NB4 (cell line): ENCODE data around the gene IGSF21.

Experiments
- DNase-seq: peaks from one replicate; pipeline ENCODE4 v3.0.0; 2010; ENCODE audit warnings: low read depth
- H3K4me3 ChIP-seq: one replicate; pipeline ENCODE4 v1.5.1; 2011; ENCODE audit warnings: mild to moderate bottlenecking, low read depth, low read length, moderate library complexity
- CTCF ChIP-seq: IDR thresholded peaks from one replicate; pipeline ENCODE4 v1.5.1; 2012; ENCODE audit warnings: low read depth, low read length
- MAX ChIP-seq: IDR thresholded peaks from 2 replicates; pipeline ENCODE4 v1.6.1; 2011; ENCODE audit warnings: low read depth, low read length
- MYC ChIP-seq: IDR thresholded peaks from 2 replicates; pipeline ENCODE4 v1.6.1; 2011; ENCODE audit warnings: low read depth, low read length
- POLR2A ChIP-seq: IDR thresholded peaks from 2 replicates; pipeline ENCODE4 v1.6.1; 2011; ENCODE audit warnings: mild to moderate bottlenecking; ENCODE audit not compliant: insufficient read length; ENCODE audit errors: extremely low read depth

The IGSF21 gene

GRCh38 chr1:18112611-18113010 is 5.0 kb downstream of the IGSF21 start:
- TF ChIP-seq POLR2A (no peak), CTCF (no peak), MAX (no peak), MYC (no peak)
- DNase-seq = no peak

GRCh38 chr1:18114726-18115410 is 7.3 kb downstream of the IGSF21 start:
- TF ChIP-seq CTCF = no peak
- TF ChIP-seq MYC = no peak
- TF ChIP-seq POLR2A = no peak
- no peak for TF ChIP-seq MAX
- no peak for DNase-seq
- H3K4me3 ChIP-seq = no peak overlapping the region

More at GRCh38 chr1:18112611-18113010, 5.0 kb downstream of the IGSF21 start:
- no peak overlapping the region for H3K4me3 ChIP-seq

- TF ChIP-seq POLR2A (no peak), MAX (no peak), MYC (no peak), CTCF (no peak)
- DNase-seq = no peak
- H3K4me3 ChIP-seq = no peak overlapping the region
These were observed 9.2 kb downstream of the IGSF21 start for GRCh38 chr1:18116777-18117176.

DNA sequence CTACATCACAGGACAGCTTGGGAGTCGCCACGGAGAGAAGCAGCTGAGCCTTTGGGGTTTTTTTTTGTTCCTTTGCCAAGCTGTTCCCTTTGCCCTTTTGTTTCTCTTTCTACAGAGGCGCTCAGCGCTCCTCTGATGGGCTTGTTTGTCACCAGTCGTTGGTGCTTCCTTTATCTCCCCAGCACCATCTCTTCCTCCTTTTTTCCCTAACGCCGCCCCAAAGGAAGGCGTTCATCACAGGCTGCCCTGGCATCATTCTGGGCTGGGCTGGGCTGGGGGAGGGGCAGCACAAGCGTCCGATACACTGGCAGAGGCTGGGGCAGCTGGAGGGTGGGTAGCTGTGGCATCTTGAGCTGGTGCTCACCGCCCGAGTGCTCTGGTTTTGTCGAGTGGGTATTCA is 10.5 kb downstream of the IGSF21 start:
- no peak for DNase-seq
- TF ChIP-seq MAX (no peak), POLR2A (no peak), MYC (no peak), CTCF (no peak)
- H3K4me3 ChIP-seq = no peak overlapping the region

GRCh38 chr1:18118491-18118890 is 10.9 kb downstream of the IGSF21 start:
- H3K4me3 ChIP-seq = no peak overlapping the region
- no peak for DNase-seq
- TF ChIP-seq CTCF (no peak), MYC (no peak), MAX (no peak), POLR2A (no peak)
